OCI-LY1 (cell line): ENCODE data around the gene COBL.

Source experiments
- H2AFZ ChIP-seq: fragments of 200-600 bp; sonication (generic), shearing (Covaris generic); 2 replicates; pipeline ENCODE4 v1.6.0; 2014; ENCODE audit warnings: antibody characterized with exemption, mild to moderate bottlenecking, low read length
- H3F3A ChIP-seq: fragments of 200-600 bp; sonication (generic), shearing (Covaris generic); 2 replicates; pipeline ENCODE4 v1.6.0; 2014; ENCODE audit warnings: mild to moderate bottlenecking, antibody characterized with exemption, low read length, moderate library complexity; ENCODE audit not compliant: insufficient read depth
- H3K27ac ChIP-seq: fragments of 200-600 bp; sonication (generic); 2 replicates; pipeline ENCODE4 v1.5.1; 2014; ENCODE audit warnings: low read length, mixed run types, mild to moderate bottlenecking, low read depth; ENCODE audit not compliant: poor library complexity, severe bottlenecking
- H3K27me3 ChIP-seq: fragments of 200-600 bp; sonication (generic); 2 replicates; pipeline ENCODE4 v1.6.0; 2014; ENCODE audit warnings: antibody characterized with exemption, mild to moderate bottlenecking, low read length, moderate library complexity; ENCODE audit not compliant: insufficient read depth
- H3K36me3 ChIP-seq: fragments of 200-600 bp; sonication (generic); 2 replicates; pipeline ENCODE4 v1.6.1; 2014; ENCODE audit warnings: mild to moderate bottlenecking, antibody characterized with exemption, low read length, moderate library complexity, mixed read lengths; ENCODE audit not compliant: insufficient read depth
- H3K4me1 ChIP-seq: fragments of 200-600 bp; sonication (generic); 2 replicates; pipeline ENCODE4 v1.5.1; 2014; ENCODE audit warnings: mild to moderate bottlenecking, low read length, moderate library complexity; ENCODE audit not compliant: insufficient read depth, severe bottlenecking
- H3K4me2 ChIP-seq: fragments of 200-600 bp; sonication (generic), shearing (Covaris generic); 2 replicates; pipeline ENCODE4 v1.6.1; 2014; ENCODE audit warnings: low read length
- H3K4me3 ChIP-seq: fragments of 200-600 bp; sonication (generic); 2 replicates; pipeline ENCODE4 v1.5.1; 2014; ENCODE audit warnings: low read length, low read depth, mild to moderate bottlenecking, mixed read lengths; ENCODE audit not compliant: poor library complexity, severe bottlenecking
- H3K79me2 ChIP-seq: fragments of 200-600 bp; shearing (Covaris generic); 2 replicates; pipeline ENCODE4 v1.6.1; 2016; ENCODE audit warnings: mixed run types, low read length, mixed read lengths; ENCODE audit not compliant: insufficient read depth
- H3K9ac ChIP-seq: fragments of 200-600 bp; sonication (generic), shearing (Covaris generic); 2 replicates; pipeline ENCODE4 v1.6.1; 2014; ENCODE audit warnings: mild to moderate bottlenecking, low read length, mixed read lengths
- H3K9me2 ChIP-seq: fragments of 200-600 bp; sonication (generic), shearing (Covaris generic); 2 replicates; pipeline ENCODE4 v1.6.1; 2014; ENCODE audit warnings: low read depth, mild to moderate bottlenecking, low read length, mixed read lengths
- H3K9me3 ChIP-seq: fragments of 200-600 bp; shearing (Covaris generic); 2 replicates; pipeline ENCODE4 v1.6.1; 2014; ENCODE audit warnings: low read length, mixed read lengths
- H4K20me1 ChIP-seq: fragments of 200-600 bp; sonication (generic), shearing (Covaris generic); 2 replicates; pipeline ENCODE4 v1.6.0; 2016; ENCODE audit warnings: mild to moderate bottlenecking, low read length; ENCODE audit not compliant: insufficient read depth
- EZH2 ChIP-seq: fragments of 200-600 bp; sonication (generic), shearing (Covaris generic); IDR thresholded peaks from 2 replicates; pipeline ENCODE4 v1.8.0; 2017; ENCODE audit warnings: borderline replicate concordance, mixed run types, mild to moderate bottlenecking, antibody characterized with exemption, low read length, moderate library complexity, mixed read lengths
- TF ChIP-seq, protein P1 (sequence below): fragments of 200-600 bp; sonication (generic), shearing (Covaris generic); IDR thresholded peaks from 2 replicates; pipeline ENCODE4 v1.5.1; 2017; ENCODE audit warnings: mild to moderate bottlenecking, antibody characterized with exemption, low read length, moderate library complexity, mixed read lengths

The COBL gene

DNA sequence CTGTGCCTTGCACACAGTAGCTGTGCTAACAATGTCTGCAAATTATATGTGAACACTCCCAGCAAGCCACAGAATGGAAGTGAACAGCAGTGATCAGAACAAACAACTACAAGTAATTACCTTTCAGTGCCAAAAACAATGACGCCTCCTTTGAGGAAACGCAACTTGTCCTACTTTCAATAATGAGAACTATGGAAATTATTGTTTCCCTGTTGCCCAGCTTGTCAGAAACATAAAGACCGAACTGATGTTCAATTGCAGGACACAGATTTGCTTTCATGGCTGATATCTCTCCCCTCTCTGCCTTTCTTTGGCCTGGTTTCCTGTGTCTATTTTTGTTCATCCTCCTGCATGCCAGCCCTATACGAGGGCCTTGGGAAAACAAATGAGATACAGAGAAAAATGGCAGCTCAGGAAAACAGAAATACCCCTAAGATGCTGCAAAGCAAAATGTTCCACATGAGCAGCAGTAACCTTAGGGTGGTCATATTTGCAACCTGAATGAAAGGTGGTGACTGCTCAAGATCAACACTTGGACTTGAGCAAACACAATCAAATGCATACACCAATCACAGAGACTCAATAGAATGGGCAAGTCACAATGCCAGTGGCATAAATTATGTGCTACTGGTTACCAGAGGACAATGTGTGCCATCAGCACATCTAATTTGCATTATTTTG lies 26.8 kb downstream of the COBL start:
- Histone ChIP-seq H3K9me2 (no peaks in the 10 kb centered on the region), H3K36me3 (no peaks in the 10 kb centered on the region), H3K79me2 (no peaks in the 10 kb centered on the region), H3K27ac (no peak overlapping the region), H3K9me3 (no peaks in the 10 kb centered on the region), H3F3A (no peaks in the 10 kb centered on the region), H3K27me3 (no peaks in the 10 kb centered on the region), H3K9ac (no peak overlapping the region), H3K4me2 (no peak overlapping the region), H2AFZ (no peak overlapping the region), H3K4me3 (no peak overlapping the region), H3K4me1 (no peaks in the 10 kb centered on the region), H4K20me1 (no peaks in the 10 kb centered on the region)
- no peak for TF ChIP-seq EZH2
- TF ChIP-seq, protein P1, sequence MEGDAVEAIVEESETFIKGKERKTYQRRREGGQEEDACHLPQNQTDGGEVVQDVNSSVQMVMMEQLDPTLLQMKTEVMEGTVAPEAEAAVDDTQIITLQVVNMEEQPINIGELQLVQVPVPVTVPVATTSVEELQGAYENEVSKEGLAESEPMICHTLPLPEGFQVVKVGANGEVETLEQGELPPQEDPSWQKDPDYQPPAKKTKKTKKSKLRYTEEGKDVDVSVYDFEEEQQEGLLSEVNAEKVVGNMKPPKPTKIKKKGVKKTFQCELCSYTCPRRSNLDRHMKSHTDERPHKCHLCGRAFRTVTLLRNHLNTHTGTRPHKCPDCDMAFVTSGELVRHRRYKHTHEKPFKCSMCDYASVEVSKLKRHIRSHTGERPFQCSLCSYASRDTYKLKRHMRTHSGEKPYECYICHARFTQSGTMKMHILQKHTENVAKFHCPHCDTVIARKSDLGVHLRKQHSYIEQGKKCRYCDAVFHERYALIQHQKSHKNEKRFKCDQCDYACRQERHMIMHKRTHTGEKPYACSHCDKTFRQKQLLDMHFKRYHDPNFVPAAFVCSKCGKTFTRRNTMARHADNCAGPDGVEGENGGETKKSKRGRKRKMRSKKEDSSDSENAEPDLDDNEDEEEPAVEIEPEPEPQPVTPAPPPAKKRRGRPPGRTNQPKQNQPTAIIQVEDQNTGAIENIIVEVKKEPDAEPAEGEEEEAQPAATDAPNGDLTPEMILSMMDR, result no peak

DNA sequence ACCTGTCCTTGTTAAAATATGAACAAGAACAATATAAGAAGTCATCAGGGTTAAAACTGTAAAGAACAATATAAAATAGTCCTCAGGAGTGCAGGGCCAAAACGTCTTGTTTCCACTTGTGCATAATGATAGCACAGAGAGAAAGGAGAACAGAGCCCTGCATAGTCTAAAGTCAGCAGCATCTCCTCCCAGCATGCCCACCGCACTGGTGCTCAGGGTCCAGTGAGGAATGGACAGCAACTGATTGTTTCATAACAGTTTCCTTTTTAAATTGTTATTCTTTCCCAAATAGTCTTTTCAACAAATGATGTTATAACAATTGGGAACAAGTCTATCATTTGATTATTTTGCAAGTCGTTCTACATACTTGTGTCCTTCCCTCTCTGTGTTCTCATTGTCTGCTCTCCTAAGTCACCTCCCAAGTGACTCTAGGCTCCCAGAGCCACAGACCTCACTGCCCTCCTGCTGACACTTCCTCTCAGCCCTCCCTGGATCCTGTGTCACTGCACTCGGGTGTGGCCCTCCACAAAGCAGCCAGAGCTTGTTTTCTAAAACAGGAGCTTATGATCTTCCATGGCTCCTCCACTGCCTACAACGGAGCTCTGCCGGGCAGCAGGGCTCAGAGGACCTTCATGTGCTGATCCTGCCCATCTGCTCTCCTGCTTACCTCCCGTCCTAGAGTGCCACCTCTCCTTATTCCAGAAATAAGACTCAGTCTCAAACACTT lies 27.6 kb downstream of the COBL start:
- H3K4me3 ChIP-seq, result no peak overlapping the region
- no peak overlapping the region for H3K27ac ChIP-seq
- H3K9ac ChIP-seq, result no peak overlapping the region
- no peaks in the 10 kb centered on the region for H3K9me2 ChIP-seq
- no peak overlapping the region for H3K4me2 ChIP-seq
- H3K79me2 ChIP-seq, result no peaks in the 10 kb centered on the region
- TF ChIP-seq EZH2, result no peak
- TF ChIP-seq, protein P1, result no peak
- H3F3A ChIP-seq, result no peaks in the 10 kb centered on the region
- no peaks in the 10 kb centered on the region for H4K20me1 ChIP-seq
- no peaks in the 10 kb centered on the region for H3K27me3 ChIP-seq
- H3K36me3 ChIP-seq, result no peaks in the 10 kb centered on the region
- no peaks in the 10 kb centered on the region for H3K9me3 ChIP-seq
- no peak overlapping the region for H2AFZ ChIP-seq
- H3K4me1 ChIP-seq, result no peaks in the 10 kb centered on the region

DNA sequence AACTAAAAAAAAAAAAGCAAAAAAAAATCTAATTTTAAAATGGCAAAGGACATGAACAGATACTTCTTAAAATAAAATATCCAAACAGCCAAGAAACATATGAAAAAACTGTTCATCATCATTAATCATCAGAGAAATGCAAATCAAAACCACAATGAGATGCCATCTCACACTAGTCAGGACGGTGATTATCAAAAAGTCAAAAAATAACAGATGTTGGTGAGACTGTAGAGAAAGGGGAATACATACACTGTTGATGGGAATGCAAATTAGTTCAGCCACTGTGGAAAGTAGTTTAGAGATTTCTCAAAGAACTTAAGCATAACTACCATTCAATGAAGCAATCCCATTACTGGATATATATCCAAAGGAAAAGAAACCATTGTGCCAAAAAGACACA lies 30.2 kb downstream of the COBL start:
- TF ChIP-seq, protein P1, result no peak
- TF ChIP-seq EZH2, result no peak
- H3K27ac ChIP-seq, result no peak overlapping the region
- no peaks in the 10 kb centered on the region for H3F3A ChIP-seq
- no peak overlapping the region for H3K4me2 ChIP-seq
- no peaks in the 10 kb centered on the region for H3K27me3 ChIP-seq
- no peaks in the 10 kb centered on the region for H3K9me3 ChIP-seq
- no peaks in the 10 kb centered on the region for H4K20me1 ChIP-seq
- no peaks in the 10 kb centered on the region for H3K9me2 ChIP-seq
- no peaks in the 10 kb centered on the region for H3K79me2 ChIP-seq
- H3K4me3 ChIP-seq, result no peak overlapping the region
- H3K4me1 ChIP-seq, result no peaks in the 10 kb centered on the region
- no peak overlapping the region for H3K9ac ChIP-seq
- no peak overlapping the region for H2AFZ ChIP-seq
- no peaks in the 10 kb centered on the region for H3K36me3 ChIP-seq
